GM21526 (cell line): ENCODE results near the gene ALKBH1.
"Not testable (repeated sequence)": the region's sequence is repeated elsewhere in the genome, so short reads cannot be mapped to it uniquely, and the experiment has no call there.

Experiments used
- ATAC-seq: cut with Tn5 transposase; IDR thresholded peaks from one replicate; pipeline ENCODE4 v1.9.1; 2021; ENCODE audit warnings: moderate library complexity; ENCODE audit not compliant: unreplicated experiment, low FRiP score

ALKBH1 gene

DNA sequence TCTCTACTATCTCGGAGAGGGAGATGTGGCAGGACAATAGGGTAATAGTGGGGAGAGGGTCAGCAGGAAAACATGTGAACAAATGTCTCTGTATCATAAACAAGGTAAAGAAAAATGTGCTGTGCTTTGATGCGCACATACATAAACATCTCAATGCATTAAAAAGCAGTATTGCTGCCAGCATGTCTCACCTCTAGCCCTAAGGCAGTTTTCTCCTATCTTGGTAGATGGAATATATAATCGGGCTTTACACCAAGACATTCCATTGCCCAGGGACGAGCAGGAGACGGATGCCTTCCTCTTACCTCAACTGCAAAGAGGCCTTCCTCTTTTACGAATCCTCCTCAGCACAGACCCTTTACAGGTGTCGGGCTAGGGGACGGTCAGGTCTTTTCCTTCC lies 72.4 kb downstream of the ALKBH1 start:
- ATAC-seq, result not testable (repeated sequence)

DNA sequence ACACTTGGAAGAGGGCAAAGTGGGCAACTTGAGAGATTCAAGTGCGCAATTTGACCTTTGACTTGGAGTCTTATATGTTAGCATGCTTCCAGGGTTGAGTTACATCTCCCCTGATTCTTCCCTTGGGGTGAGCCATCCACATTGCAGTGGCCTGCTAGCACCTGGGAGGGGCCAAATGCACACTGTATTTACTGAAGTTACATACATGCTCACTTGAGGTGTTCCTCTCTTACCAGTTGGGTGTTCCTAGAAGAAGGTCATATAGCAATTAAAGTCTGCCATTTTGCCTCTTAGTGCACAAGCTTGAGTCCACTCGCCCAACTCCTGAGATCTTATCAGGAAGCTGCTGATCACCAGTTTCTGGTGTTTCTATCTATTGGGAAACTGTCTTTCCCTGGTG lies 77.7 kb downstream of the ALKBH1 start:
- no peak for ATAC-seq

DNA sequence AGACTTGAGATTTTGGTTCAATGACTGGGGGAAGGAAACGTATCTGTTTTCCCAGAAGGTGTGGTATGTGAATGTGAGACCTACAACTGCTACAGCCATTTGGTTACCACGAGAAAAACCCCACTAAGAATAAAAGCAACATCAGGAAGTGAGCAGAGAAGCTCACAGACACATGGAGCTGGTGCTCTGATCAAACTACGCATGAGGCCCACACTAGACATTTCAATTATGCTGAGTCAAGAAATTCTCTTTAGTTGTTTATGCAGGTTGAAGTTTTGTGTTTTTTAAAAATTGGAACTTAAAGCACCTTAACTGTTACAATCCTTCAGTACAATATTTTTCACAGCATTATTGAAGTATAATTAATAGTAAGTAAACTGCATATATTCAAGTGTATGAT lies 82.5 kb downstream of the ALKBH1 start:
- no peak for ATAC-seq

DNA sequence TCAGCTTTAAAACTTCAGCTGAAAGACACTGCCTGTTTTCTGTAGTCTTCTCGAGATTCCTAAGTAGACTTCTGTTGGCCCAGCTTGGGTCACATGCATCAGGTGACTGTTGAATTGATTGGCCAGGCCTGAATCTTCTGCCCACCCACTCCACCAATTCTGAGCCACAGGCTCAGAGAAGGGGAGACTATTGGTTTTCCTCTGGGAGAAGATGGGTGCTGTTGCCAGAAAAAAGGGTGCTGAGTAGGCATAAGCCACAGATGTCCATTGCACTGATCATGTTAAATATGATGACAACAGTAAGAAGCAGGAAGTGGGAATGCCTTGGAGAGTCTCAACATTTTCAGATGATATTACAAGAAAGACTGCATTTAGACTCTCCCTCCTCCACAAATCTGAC lies 84.6 kb downstream of the ALKBH1 start:
- no peak for ATAC-seq
